ENCODE results near the gene VAV2.
"Not testable (repeated sequence)": the region's sequence is repeated elsewhere in the genome, so short reads cannot be mapped to it uniquely, and the experiment has no call there.

The VAV2 gene

GRCh38 chr9:133960568-133961129, 31.5 kb downstream of the VAV2 start:
- H3K4me3 ChIP-seq (ENCODE audit: low read depth, low read length): no peak overlapping the region
- TF ChIP-seq CTCF (IDR thresholded peaks at IDR 0.05; ENCODE audit: low read depth, low read length): no peak

- no peak overlapping the region for H3K4me3 ChIP-seq (ENCODE audit: low read depth, low read length)
- TF ChIP-seq CTCF (IDR thresholded peaks at IDR 0.05; ENCODE audit: low read depth, low read length): no peak
These were observed 32.1 kb downstream of the VAV2 start for GRCh38 chr9:133959966-133960567.

- no peak for TF ChIP-seq CTCF (IDR thresholded peaks at IDR 0.05; ENCODE audit: low read depth, low read length)
- no peak overlapping the region for H3K4me3 ChIP-seq (ENCODE audit: low read depth, low read length)
These were observed 33.0 kb downstream of the VAV2 start for GRCh38 chr9:133959171-133959570.

GRCh38 chr9:133958756-133959155, 33.4 kb downstream of the VAV2 start:
- TF ChIP-seq CTCF (IDR thresholded peaks at IDR 0.05; ENCODE audit: low read depth, low read length): no peak
- no peak overlapping the region for H3K4me3 ChIP-seq (ENCODE audit: low read depth, low read length)

- H3K4me3 ChIP-seq (ENCODE audit: low read depth, low read length): not testable (repeated sequence)
These were observed 34.4 kb downstream of the VAV2 start for GRCh38 chr9:133957772-133958171.

GRCh38 chr9:133957328-133957727, 34.8 kb downstream of the VAV2 start:
- TF ChIP-seq CTCF (IDR thresholded peaks at IDR 0.05; ENCODE audit: low read depth, low read length): no peak
- no peak overlapping the region for H3K4me3 ChIP-seq (ENCODE audit: low read depth, low read length)

GRCh38 chr9:133956520-133957076, 35.5 kb downstream of the VAV2 start:
- TF ChIP-seq CTCF (IDR thresholded peaks at IDR 0.05; ENCODE audit: low read depth, low read length): no peak
- 0 out of 2 replicates have a peak overlapping the region, but pooled peaks have one; percentile 14 for H3K4me3 ChIP-seq (ENCODE audit: low read depth, low read length)
